ENCODE measurements around the gene GPR3.

DNA sequence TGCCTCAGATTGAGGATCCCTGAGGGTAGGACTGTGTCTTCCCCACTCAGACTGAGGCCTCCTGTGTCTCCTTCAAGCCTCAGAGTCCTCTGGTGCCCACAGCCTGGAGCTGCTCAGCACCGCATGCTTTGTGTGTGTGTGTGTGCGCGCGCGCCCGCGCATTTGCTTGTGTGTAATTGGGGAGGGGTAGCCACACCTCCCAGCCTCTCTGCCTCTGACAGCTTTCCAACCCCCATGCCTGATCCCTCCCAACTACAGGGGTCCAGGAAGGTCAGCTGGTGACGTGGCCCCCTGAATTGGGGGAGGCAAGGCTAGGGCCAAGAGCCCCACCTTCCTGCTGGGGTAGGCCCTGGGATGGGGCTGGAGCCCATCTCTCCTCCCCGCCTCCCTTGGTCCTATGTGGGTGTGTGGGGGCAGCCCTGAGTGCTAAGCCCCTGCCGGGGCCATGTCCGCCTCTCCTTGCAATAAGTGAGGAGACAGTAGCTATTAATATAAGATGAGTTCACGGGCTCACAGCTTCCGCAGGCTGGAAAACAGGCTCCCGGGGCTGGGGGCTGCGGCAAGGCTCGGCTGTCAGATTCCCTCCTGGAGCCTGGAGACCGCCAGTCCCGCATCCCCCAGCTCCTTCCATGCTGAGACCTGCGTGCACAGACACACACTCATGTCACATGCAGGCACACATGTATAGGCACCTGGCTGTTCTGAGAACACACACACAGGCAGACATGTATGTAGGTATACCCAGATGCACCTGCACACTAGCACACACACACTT is 7.0 kb downstream of the GPR3 start:
- TF ChIP-seq, protein P1, sequence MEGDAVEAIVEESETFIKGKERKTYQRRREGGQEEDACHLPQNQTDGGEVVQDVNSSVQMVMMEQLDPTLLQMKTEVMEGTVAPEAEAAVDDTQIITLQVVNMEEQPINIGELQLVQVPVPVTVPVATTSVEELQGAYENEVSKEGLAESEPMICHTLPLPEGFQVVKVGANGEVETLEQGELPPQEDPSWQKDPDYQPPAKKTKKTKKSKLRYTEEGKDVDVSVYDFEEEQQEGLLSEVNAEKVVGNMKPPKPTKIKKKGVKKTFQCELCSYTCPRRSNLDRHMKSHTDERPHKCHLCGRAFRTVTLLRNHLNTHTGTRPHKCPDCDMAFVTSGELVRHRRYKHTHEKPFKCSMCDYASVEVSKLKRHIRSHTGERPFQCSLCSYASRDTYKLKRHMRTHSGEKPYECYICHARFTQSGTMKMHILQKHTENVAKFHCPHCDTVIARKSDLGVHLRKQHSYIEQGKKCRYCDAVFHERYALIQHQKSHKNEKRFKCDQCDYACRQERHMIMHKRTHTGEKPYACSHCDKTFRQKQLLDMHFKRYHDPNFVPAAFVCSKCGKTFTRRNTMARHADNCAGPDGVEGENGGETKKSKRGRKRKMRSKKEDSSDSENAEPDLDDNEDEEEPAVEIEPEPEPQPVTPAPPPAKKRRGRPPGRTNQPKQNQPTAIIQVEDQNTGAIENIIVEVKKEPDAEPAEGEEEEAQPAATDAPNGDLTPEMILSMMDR (IDR thresholded peaks at IDR 0.05; ENCODE audit: insufficient read depth, low read length, poor library complexity, severe bottlenecking): no peak
- no peak for TF ChIP-seq EZH2phosphoT487 (conservative IDR thresholded peaks at IDR 0.05; ENCODE audit: low read length)

Measured in SU-DHL-6 (cell line).